Muscle of back (tissue), 11 donors: ENCODE results near the gene HRH1. TPM values are rescaled to one million over a fixed set of nuclear protein-coding genes. Genes with fewer than 3 reads are reported as not detected.

Experiments
- DNase-seq, 3 donors: peaks; one replicate each; pipeline versions ENCODE4 v3.0.0 to v3.0.0-alpha.2; 2013
- polyA plus RNA-seq, 10 donors: library from polyadenylated mRNA; unstranded; fragments of 120-200 nt; gene quantifications; one replicate each; pipeline ENCODE4 v1.2.1, GENCODE V29; 2013; ENCODE audit not compliant: insufficient read length in 10 of 10

HRH1 gene
- polyA plus RNA-seq, 10 donors, result 3.1 to 5.2 (median 4.3) TPM

DNA sequence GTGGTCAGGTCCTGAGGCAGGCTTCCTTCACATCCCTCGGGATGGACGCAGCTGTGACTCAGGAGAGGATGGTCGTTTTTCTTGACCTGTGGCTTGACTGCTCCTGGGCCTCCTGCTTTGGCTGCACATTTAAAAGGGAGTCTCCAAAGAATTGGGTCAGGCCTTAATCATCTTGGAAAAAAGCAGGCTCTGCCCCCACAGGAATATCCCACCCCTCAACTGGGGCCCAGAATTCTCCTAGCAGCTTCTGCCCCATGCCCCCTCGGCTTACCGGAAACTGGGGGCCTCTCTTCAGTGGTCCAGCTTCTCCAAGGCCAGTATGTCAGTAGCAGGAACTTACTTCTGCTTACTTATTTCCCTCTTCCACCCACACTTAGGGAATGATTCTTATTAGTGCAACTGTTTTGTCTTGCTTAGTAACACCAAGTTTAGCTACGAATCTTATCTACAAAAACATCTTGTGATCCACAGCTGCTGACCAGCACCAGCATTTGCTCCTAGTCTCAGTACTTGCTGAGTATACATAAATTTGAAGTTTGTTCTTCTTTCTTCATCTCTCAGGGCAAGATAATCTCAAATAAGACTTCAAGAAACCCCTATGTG is 153.6 kb downstream of the HRH1 start:
- DNase-seq, result peak in 1 of 3 donors; percentile 38

DNA sequence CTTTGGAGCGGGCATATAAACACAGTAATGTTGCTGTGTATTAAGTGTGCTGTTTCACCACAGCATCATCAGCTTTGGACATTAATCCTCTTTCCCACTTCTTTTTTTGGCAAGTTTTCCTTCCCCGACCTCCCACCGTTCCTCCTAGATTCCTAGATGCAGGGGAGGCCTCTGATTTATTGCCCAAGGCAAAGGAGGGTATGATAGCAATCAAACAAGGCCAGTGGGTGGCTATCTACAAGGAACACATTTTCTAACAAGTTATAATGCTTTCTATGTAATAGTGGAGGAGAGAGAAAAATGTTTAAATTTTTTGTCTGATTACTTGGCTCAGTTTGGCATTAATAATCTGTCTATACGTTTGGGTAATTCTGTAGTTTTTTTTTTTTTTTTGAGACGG is 156.0 kb downstream of the HRH1 start:
- DNase-seq, result no peak

GRCh38 chr3:11312166-11312565 is 157.9 kb downstream of the HRH1 start:
- DNase-seq, result no peak

Other genes with a start within 250 kb of the HRH1 start
- gene SLC6A1, start 161.7 kb upstream of the HRH1 start, polyA plus RNA-seq, result 1 to 10 TPM; 1.1 to 5.2 (median 2.6) TPM
- gene ATG7, start 117.9 kb downstream of the HRH1 start, polyA plus RNA-seq, result 10 to 100 TPM; 10.7 to 18.7 (median 14.0) TPM